HepG2 (cell line): Measurements from ENCODE around the gene CCDC30. TPM values are rescaled to one million over a fixed set of nuclear protein-coding genes. Genes with fewer than 3 reads are reported as not detected.

Source experiments
- ATAC-seq: fragments of 200-7000 bp; cut with Tn5 transposase; 3 replicates; pipeline ENCODE4 v1.9.1; 2020; ENCODE audit warnings: mild to moderate bottlenecking, moderate library complexity
- BruUV-seq: library from RNA; stranded (reverse); fragments of 400-500 nt; replicated peaks from 2 replicates; lab custom pipeline; 2021; lab: Mats Ljungman, UMichigan
- CTCF ChIA-PET: fragments of 300-600 bp; formaldehyde crosslinking; extraction: SDS; loops from one replicate; lab custom pipeline; 2021; ENCODE audit warnings: low total read pairs, inconsistent platforms, low intra/inter-chr PET ratio; lab: Yijun Ruan, JAX
- POLR2A ChIA-PET: fragments of 350-600 bp; sonication (Branson Sonifier 250); formaldehyde crosslinking; loops from one replicate; lab custom pipeline; 2020; ENCODE audit warnings: antibody characterized with exemption, inconsistent platforms; lab: Yijun Ruan, JAX
- DNase-seq: peaks from one replicate; pipeline ENCODE4 v3.0.0-alpha.2; 2015; ENCODE audit warnings: low spot score
- FAIRE-seq: peaks from 3 replicates; lab custom pipeline; 2011; peaks lifted over from hg19 to GRCh38; lab: Jason Lieb, UNC
- H2AFZ ChIP-seq: one replicate; pipeline ENCODE4 v1.6.1; 2011; ENCODE audit warnings: low read length, inconsistent platforms
- H3K27ac ChIP-seq: fragments of 300-600 bp; 3 replicates; pipeline ENCODE4 v1.8.0; 2011; ENCODE audit warnings: mixed run types, mild to moderate bottlenecking, mixed read lengths, low read length, inconsistent platforms; ENCODE audit not compliant: insufficient read depth; ENCODE audit errors: extremely low read length
- H3K27me3 ChIP-seq, 2 experiments: fragments of 200-600 bp in 1 of 2; 2 replicates in 1 of 2; 3 replicates in 1 of 2; pipeline versions ENCODE4 v1.6.0 to v1.8.0; 2011; ENCODE audit warnings: low read length in 2 of 2, mild to moderate bottlenecking in 2 of 2, moderate library complexity in 2 of 2, inconsistent platforms in 1 of 2; ENCODE audit not compliant: insufficient read depth in 2 of 2, control insufficient read depth in 1 of 2
- H3K36me3 ChIP-seq, 2 experiments: fragments of 200-600 bp in 1 of 2; replicated peaks in 1 of 2; 2 replicates in 1 of 2; 3 replicates in 1 of 2; pipeline versions ENCODE4 v1.5.1 to v1.8.0; 2011; ENCODE audit warnings: low read length in 2 of 2, inconsistent platforms in 1 of 2; ENCODE audit not compliant: insufficient read depth in 2 of 2, control insufficient read depth in 1 of 2
- H3K4me1 ChIP-seq: 2 replicates; pipeline ENCODE4 v1.5.1; 2012; ENCODE audit warnings: low read length, inconsistent platforms; ENCODE audit not compliant: insufficient read depth
- H3K4me2 ChIP-seq: 2 replicates; pipeline ENCODE4 v1.6.0; 2011; ENCODE audit warnings: low read depth, low read length, inconsistent platforms
- H3K4me3 ChIP-seq, 3 experiments: fragments of 200-600 bp in 1 of 3; sonication (generic), shearing (Covaris generic) in 1 of 3; replicated peaks in 1 of 3; 2 replicates each; pipeline ENCODE4 v1.5.1; 2011 to 2016; ENCODE audit warnings: low read length in 3 of 3, inconsistent platforms in 2 of 3, low read depth in 2 of 3, mild to moderate bottlenecking in 2 of 3, control low read depth in 1 of 3, mixed read lengths in 1 of 3; ENCODE audit not compliant: insufficient read depth in 1 of 3
- H3K79me2 ChIP-seq: one replicate; pipeline ENCODE4 v1.6.1; 2011; ENCODE audit warnings: low read length, inconsistent platforms; ENCODE audit not compliant: insufficient read depth
- H3K9ac ChIP-seq: 2 replicates; pipeline ENCODE4 v1.6.0; 2011; ENCODE audit warnings: mild to moderate bottlenecking, low read depth, low read length, inconsistent platforms; ENCODE audit not compliant: insufficient read depth
- H3K9me3 ChIP-seq: 2 replicates; pipeline ENCODE4 v1.5.1; 2012; ENCODE audit warnings: mild to moderate bottlenecking, low read length
- H4K20me1 ChIP-seq: 2 replicates; pipeline ENCODE4 v1.6.0; 2011; ENCODE audit warnings: inconsistent platforms, mild to moderate bottlenecking, low read length, moderate library complexity; ENCODE audit not compliant: insufficient read depth
- FIP1L1 ChIP-seq: fragments of 200-400 bp; formaldehyde crosslinking; IDR thresholded peaks from 2 replicates; pipeline ENCODE4 v1.6.1; 2018; ENCODE audit warnings: low read depth, mild to moderate bottlenecking, low read length, moderate library complexity, borderline replicate concordance; ENCODE audit not compliant: insufficient read depth
- KLF16 ChIP-seq, 2 experiments: sonication (generic) in 1 of 2; formaldehyde crosslinking in 1 of 2; IDR thresholded peaks; 2 replicates each; pipeline versions ENCODE4 v1.6.1 to v1.8.0; 2016 to 2023; ENCODE audit warnings: missing genetic modification reagents in 2 of 2, missing compliant biosample characterization in 1 of 2
- MED8 ChIP-seq: sonication (generic); formaldehyde crosslinking; IDR thresholded peaks from 2 replicates; pipeline ENCODE4 v1.8.1; 2023; ENCODE audit warnings: mild to moderate bottlenecking, missing genetic modification reagents; ENCODE audit not compliant: insufficient replicate concordance
- MIER2 ChIP-seq: IDR thresholded peaks from 2 replicates; pipeline ENCODE4 v1.6.1; 2016; ENCODE audit warnings: missing biosample characterization, missing genetic modification reagents
- RERE ChIP-seq: IDR thresholded peaks from 2 replicates; pipeline ENCODE4 v1.6.1; 2016; ENCODE audit warnings: low read depth, missing genetic modification reagents, missing compliant biosample characterization
- THAP8 ChIP-seq: sonication (generic); formaldehyde crosslinking; IDR thresholded peaks from 2 replicates; pipeline ENCODE4 v1.5.1; 2020; ENCODE audit warnings: missing genetic modification reagents, mild to moderate bottlenecking, borderline replicate concordance
- ZBTB14 ChIP-seq: sonication (generic); formaldehyde crosslinking; IDR thresholded peaks from 2 replicates; pipeline ENCODE4 v1.4.0; 2020; ENCODE audit warnings: missing genetic modification reagents
- ZBTB42 ChIP-seq: sonication (generic); formaldehyde crosslinking; IDR thresholded peaks from 2 replicates; pipeline ENCODE4 v1.5.0; 2020; ENCODE audit warnings: mild to moderate bottlenecking, missing genetic modification reagents
- WGBS: methylation state at CpG from one replicate; pipeline ENCODE4 v1.1.6; 2017; ENCODE audit warnings: low lambda C conversion rate; 5-methylcytosine and 5-hydroxymethylcytosine counted together
- in situ Hi-C: cut with HindIII; loops from 2 replicates; pipeline ENCODE4 v1.10.0; 2017; ENCODE audit warnings: low pct_unique_long_range_greater_than_20kb; ENCODE audit not compliant: extremely low pct_ligation_motif_present
- intact Hi-C: fragments of 100-400 bp; cut with micrococcal nuclease; formaldehyde crosslinking; loops from one replicate; pipeline ENCODE4 v1.10.0; 2022; ENCODE audit not compliant: unreplicated experiment
- polyA plus RNA-seq, 8 experiments: library from polyadenylated mRNA; depleted of rRNA in 3 of 8; stranded (reverse) in 7 of 8; unstranded in 1 of 8; fragments of >200 nt; fragmentation: Illumina TruSeq in 4 of 8; extraction: Trizol in 4 of 8; gene quantifications; 2 replicates each; pipeline versions ENCODE4 v1.2.1 to v1.2.3, GENCODE V29; 2011 to 2016; ENCODE audit warnings: low read depth in 4 of 8, missing spikeins in 1 of 8, mixed read lengths in 1 of 8; ENCODE audit not compliant: insufficient read depth in 1 of 8
- total RNA-seq, 5 experiments: library from RNA; depleted of rRNA; stranded (reverse); fragments of >200 nt; fragmentation: Illumina TruSeq; extraction: Trizol; gene quantifications; 2 replicates each; pipeline ENCODE4 v1.2.3, GENCODE V29; 2016; ENCODE audit warnings: low read depth in 1 of 5

CCDC30 gene
- total and polyA plus RNA-seq, 2 of the 13 experiments (the other 11 are each of a cell fraction or from before 2014, with no cell fraction given) = 0.25 to 0.77 TPM

- 29% methylated on average over 4 of the region's 4 CpGs for WGBS
- Histone ChIP-seq H3K27ac (no peak overlapping the region), H4K20me1 (no peaks in the 10 kb centered on the region), H3K9me3 (no peaks in the 10 kb centered on the region), H3K9ac (no peak overlapping the region), H2AFZ (no peak overlapping the region), H3K36me3 (no peaks in the 10 kb centered on the region), H3K4me2 (no peak overlapping the region), H3K27me3 (peaks cover 0 to 3% of the 10 kb centered on the region in 2 experiments; a peak in 1 of 5 replicates), H3K4me3 (no peak overlapping the region), H3K4me1 (peaks cover 32% of the 10 kb centered on the region)
- CTCF ChIA-PET = no interaction called here
- FAIRE-seq (no peak), DNase-seq (no peak)
- intact Hi-C loops = no loop called here
- BruUV-seq = no TSS peak
- POLR2A ChIA-PET = no interaction called here
- TF ChIP-seq MIER2 (CRISPR knock-in tag) = no peak
- TF ChIP-seq ZBTB42 = no peak
- TF ChIP-seq RERE (CRISPR knock-in tag) = no peak
- no peak for TF ChIP-seq THAP8
- TF ChIP-seq FIP1L1 = no peak
- TF ChIP-seq ZBTB14 (CRISPR knock-in tag) = no peak
- no peak for TF ChIP-seq KLF16 (CRISPR knock-in tag; IDR thresholded peaks at IDR 0.05)
- TF ChIP-seq MED8 (CRISPR knock-in tag) = no peak
- TF ChIP-seq, all 625 proteins: peak for 0
- ATAC-seq = no peak
- in situ Hi-C loops = no loop called here
- no peaks in the 10 kb centered on the region for H3K79me2 ChIP-seq
These were observed 35.8 kb upstream of the CCDC30 start for GRCh38 chr1:42427240-42427639.
